Astrocyte (in vitro differentiated cells and primary cell): ENCODE measurements around the gene CKLF. TPM values are rescaled to one million over a fixed set of nuclear protein-coding genes. Genes with fewer than 3 reads are reported as not detected.

Experiments
- DNase-seq: peaks from one replicate; pipeline ENCODE4 v3.0.0-alpha.2; 2010; ENCODE audit warnings: low read depth
- FAIRE-seq: peaks from 2 replicates; lab custom pipeline; 2011; peaks lifted over from hg19 to GRCh38; lab: Jason Lieb, UNC
- H2AFZ ChIP-seq: 2 replicates; pipeline ENCODE4 v1.6.0; 2012; ENCODE audit warnings: low read depth, low read length, inconsistent platforms
- H3K27ac ChIP-seq: 2 replicates; pipeline ENCODE4 v1.5.1; 2011; ENCODE audit warnings: low read depth, low read length, inconsistent platforms
- H3K27me3 ChIP-seq: 2 replicates; pipeline ENCODE4 v1.6.0; 2011; ENCODE audit warnings: low read length, inconsistent platforms; ENCODE audit not compliant: insufficient read depth
- H3K36me3 ChIP-seq: 2 replicates; pipeline ENCODE4 v1.5.1; 2011; ENCODE audit warnings: low read length, inconsistent platforms; ENCODE audit not compliant: insufficient read depth
- H3K4me1 ChIP-seq: 2 replicates; pipeline ENCODE4 v1.5.1; 2011; ENCODE audit warnings: low read length, inconsistent platforms; ENCODE audit not compliant: insufficient read depth
- H3K4me2 ChIP-seq: 2 replicates; pipeline ENCODE4 v1.6.0; 2012; ENCODE audit warnings: low read length, inconsistent platforms
- H3K4me3 ChIP-seq: 2 replicates; pipeline ENCODE4 v1.5.1; 2011; ENCODE audit warnings: low read depth, mild to moderate bottlenecking, low read length, inconsistent platforms; ENCODE audit not compliant: insufficient read depth
- H3K79me2 ChIP-seq: 2 replicates; pipeline ENCODE4 v1.6.0; 2012; ENCODE audit warnings: mild to moderate bottlenecking, low read length, inconsistent platforms; ENCODE audit not compliant: insufficient read depth
- H3K9ac ChIP-seq: 2 replicates; pipeline ENCODE4 v1.6.0; 2012; ENCODE audit warnings: mild to moderate bottlenecking, low read length, inconsistent platforms
- H3K9me3 ChIP-seq: 2 replicates; pipeline ENCODE4 v1.5.1; 2012; ENCODE audit warnings: low read depth, mild to moderate bottlenecking, low read length, inconsistent platforms; ENCODE audit not compliant: insufficient read depth
- H4K20me1 ChIP-seq: 2 replicates; pipeline ENCODE4 v1.6.0; 2012; ENCODE audit warnings: low read length, inconsistent platforms; ENCODE audit not compliant: insufficient read depth
- H3K27ac Mint-ChIP-seq: one replicate; pipeline ENCODE4 v1.8.0; 2021; ENCODE audit warnings: mild to moderate bottlenecking, mixed read lengths; ENCODE audit not compliant: unreplicated experiment
- H3K27me3 Mint-ChIP-seq: one replicate; pipeline ENCODE4 v1.8.0; 2021; ENCODE audit warnings: low read depth, mixed read lengths; ENCODE audit not compliant: unreplicated experiment
- H3K36me3 Mint-ChIP-seq: one replicate; pipeline ENCODE4 v1.8.0; 2021; ENCODE audit warnings: low read depth, mixed read lengths; ENCODE audit not compliant: unreplicated experiment
- H3K4me1 Mint-ChIP-seq: one replicate; pipeline ENCODE4 v1.8.0; 2021; ENCODE audit warnings: low read depth, mixed read lengths; ENCODE audit not compliant: unreplicated experiment
- H3K4me3 Mint-ChIP-seq: one replicate; pipeline ENCODE4 v1.8.0; 2021; ENCODE audit warnings: mild to moderate bottlenecking, moderate library complexity, mixed read lengths; ENCODE audit not compliant: unreplicated experiment
- H3K9me3 Mint-ChIP-seq: one replicate; pipeline ENCODE4 v1.8.0; 2021; ENCODE audit warnings: mild to moderate bottlenecking, mixed read lengths; ENCODE audit not compliant: unreplicated experiment
- CTCF ChIP-seq: IDR thresholded peaks from 2 replicates; pipeline ENCODE4 v1.5.1; 2011; ENCODE audit warnings: low read depth, mild to moderate bottlenecking, inconsistent platforms, low read length, moderate library complexity; ENCODE audit not compliant: insufficient read depth
- EZH2 ChIP-seq: IDR thresholded peaks from 2 replicates; pipeline ENCODE4 v1.6.1; 2012; ENCODE audit warnings: mild to moderate bottlenecking, low read length, inconsistent platforms; ENCODE audit not compliant: insufficient read depth
- total RNA-seq: library from RNA; stranded (reverse); gene quantifications from 2 replicates; pipeline ENCODE4 v1.2.1, GENCODE V29; 2021

The CKLF gene
- total RNA-seq, 1 donor from 2014 or later: 24.5 TPM

- no peak overlapping the region for H3K4me2 ChIP-seq
- Mint-ChIP-seq H3K36me3 (no peaks in the 10 kb centered on the region), H3K4me3 (no peak overlapping the region), H3K27ac (no peak overlapping the region), H3K4me1 (peaks cover 12% of the 10 kb centered on the region), H3K27me3 (peaks cover 17% of the 10 kb centered on the region), H3K9me3 (no peaks in the 10 kb centered on the region)
- no peak overlapping the region for H3K4me3 ChIP-seq
- no peak for TF ChIP-seq EZH2
- TF ChIP-seq CTCF: no peak
- DNase-seq (no peak), FAIRE-seq (no peak)
- no peaks in the 10 kb centered on the region for H3K79me2 ChIP-seq
- no peak overlapping the region for H3K9ac ChIP-seq
- no peak overlapping the region for H3K27ac ChIP-seq
- no peak overlapping the region for H2AFZ ChIP-seq
- H3K4me1 ChIP-seq: peaks cover 14% of the 10 kb centered on the region
- H3K36me3 ChIP-seq: no peaks in the 10 kb centered on the region
- H4K20me1 ChIP-seq: no peaks in the 10 kb centered on the region
- H3K9me3 ChIP-seq: no peaks in the 10 kb centered on the region
- H3K27me3 ChIP-seq: no peaks in the 10 kb centered on the region
These were observed 33.3 kb downstream of the CKLF start for GRCh38 chr16:66585481-66586239.

- peaks cover 27% of the 10 kb centered on the region for H3K27me3 Mint-ChIP-seq
- H3K9me3 ChIP-seq: no peaks in the 10 kb centered on the region
- FAIRE-seq: no peak
- H2AFZ ChIP-seq: no peak overlapping the region
- no peak overlapping the region for H3K9ac ChIP-seq
- no peaks in the 10 kb centered on the region for H4K20me1 ChIP-seq
- H3K36me3 ChIP-seq: no peaks in the 10 kb centered on the region
- H3K4me1 ChIP-seq: peaks cover 2% of the 10 kb centered on the region
- no peaks in the 10 kb centered on the region for H3K4me1 Mint-ChIP-seq
- no peak overlapping the region for H3K4me3 Mint-ChIP-seq
- no peak overlapping the region for H3K27ac Mint-ChIP-seq
- no peak overlapping the region for H3K27ac ChIP-seq
- DNase-seq: no peak
- H3K79me2 ChIP-seq: no peaks in the 10 kb centered on the region
- H3K4me3 ChIP-seq: no peak overlapping the region
- H3K36me3 Mint-ChIP-seq: no peaks in the 10 kb centered on the region
- TF ChIP-seq CTCF: no peak
- no peak overlapping the region for H3K4me2 ChIP-seq
- H3K27me3 ChIP-seq: no peaks in the 10 kb centered on the region
- H3K9me3 Mint-ChIP-seq: no peaks in the 10 kb centered on the region
These were observed 35.7 kb downstream of the CKLF start for GRCh38 chr16:66587881-66588600.
